GM12878 (cell line): ENCODE measurements around the gene EEF2.

ENCODE experiments used
- CEBPB ChIP-seq, 2 experiments: fragments of 150-350 bp in 1 of 2; IDR thresholded peaks; 2 replicates each; pipeline ENCODE4 v1.6.1; 2012 to 2014; ENCODE audit warnings: low read depth in 2 of 2, low read length in 2 of 2, borderline replicate concordance in 1 of 2, inconsistent platforms in 1 of 2
- CTCF ChIP-seq, 3 experiments: IDR thresholded peaks in 2 of 3; conservative IDR thresholded peaks in 1 of 3; 2 replicates each; pipeline ENCODE4 v1.5.1; 2011; ENCODE audit warnings: low read depth in 3 of 3, low read length in 3 of 3, mild to moderate bottlenecking in 3 of 3, control low read depth in 2 of 3, moderate library complexity in 2 of 3, inconsistent platforms in 1 of 3, mixed read lengths in 1 of 3; ENCODE audit not compliant: control insufficient read depth in 2 of 3, insufficient read depth in 1 of 3; ENCODE audit errors: extremely low read depth in 1 of 3
- EP300 ChIP-seq, 2 experiments: fragments of 150-350 bp in 1 of 2; IDR thresholded peaks; 2 replicates each; pipeline ENCODE4 v1.6.1; 2011 to 2012; ENCODE audit warnings: low read depth in 2 of 2, low read length in 2 of 2, borderline replicate concordance in 1 of 2, improper control_type of control experiment in 1 of 2, inconsistent platforms in 1 of 2; ENCODE audit not compliant: control insufficient read depth in 1 of 2
- ETV6 ChIP-seq, 2 experiments: fragments of 450-650 bp in 1 of 2; IDR thresholded peaks in 1 of 2; conservative IDR thresholded peaks in 1 of 2; 2 replicates each; pipeline ENCODE4 v1.6.1; 2014; ENCODE audit warnings: antibody characterized with exemption in 1 of 2, borderline replicate concordance in 1 of 2, low read depth in 1 of 2, mild to moderate bottlenecking in 1 of 2, moderate library complexity in 1 of 2
- MAX ChIP-seq: IDR thresholded peaks from 2 replicates; pipeline ENCODE4 v1.6.1; 2012; ENCODE audit warnings: low read depth, low read length, improper control_type of control experiment
- RCOR1 ChIP-seq: conservative IDR thresholded peaks from 2 replicates; pipeline ENCODE4 v1.6.1; 2012; ENCODE audit warnings: low read depth, low read length, improper control_type of control experiment
- REST ChIP-seq: IDR thresholded peaks from 2 replicates; pipeline ENCODE4 v1.6.1; 2012; ENCODE audit warnings: mild to moderate bottlenecking, low read depth, low read length
- SIX5 ChIP-seq: IDR thresholded peaks from 2 replicates; pipeline ENCODE4 v1.6.1; 2011; ENCODE audit warnings: mild to moderate bottlenecking, low read depth, low read length, moderate library complexity; ENCODE audit not compliant: severe bottlenecking
- SMAD1 ChIP-seq: fragments of 450-650 bp; IDR thresholded peaks from 2 replicates; pipeline ENCODE4 v1.6.1; 2018; ENCODE audit warnings: mild to moderate bottlenecking, low read depth; ENCODE audit not compliant: partially characterized antibody
- USF1 ChIP-seq: IDR thresholded peaks from 2 replicates; pipeline ENCODE4 v1.6.1; 2011; ENCODE audit warnings: borderline replicate concordance, low read depth, mild to moderate bottlenecking, moderate library complexity, mixed read lengths, low read length; ENCODE audit not compliant: insufficient read depth; ENCODE audit errors: extremely low read length
- ZBTB11 ChIP-seq: fragments of 450-650 bp; formaldehyde crosslinking; IDR thresholded peaks from 2 replicates; pipeline ENCODE4 v1.5.0; 2022; ENCODE audit warnings: mild to moderate bottlenecking, missing genetic modification characterization

- no peak for TF ChIP-seq EP300 (IDR thresholded peaks at IDR 0.05; ENCODE audit: borderline replicate concordance in 1 of 2, control insufficient read depth in 1 of 2, low read depth in 2 of 2, low read length in 2 of 2)
- TF ChIP-seq REST, result no peak
- no peak for TF ChIP-seq CTCF (IDR thresholded peaks at IDR 0.05 in 2 of 3, conservative IDR thresholded peaks at IDR 0.05 in 1 of 3; ENCODE audit: control insufficient read depth in 2 of 3, extremely low read depth in 1 of 3, insufficient read depth in 1 of 3, low read depth in 3 of 3, low read length in 3 of 3)
- no peak for TF ChIP-seq ETV6 (conservative IDR thresholded peaks at IDR 0.05 in 1 of 2, IDR thresholded peaks at IDR 0.05 in 1 of 2; ENCODE audit: borderline replicate concordance in 1 of 2, low read depth in 1 of 2)
- no peak for TF ChIP-seq SMAD1
- no peak for TF ChIP-seq ZBTB11 (CRISPR knock-in tag)
- TF ChIP-seq USF1, result no peak
- no peak for TF ChIP-seq CEBPB (IDR thresholded peaks at IDR 0.05; ENCODE audit: borderline replicate concordance in 1 of 2, low read depth in 2 of 2, low read length in 2 of 2)
- no peak for TF ChIP-seq MAX
- no peak for TF ChIP-seq RCOR1
- TF ChIP-seq SIX5, result no peak
Observed at GRCh38 chr19:3964256-3965194, 20.7 kb downstream of the EEF2 start.
